Stimulated activated memory B cell treated with anti-CD40 and anti-IgM and Interleukin-4, amounts not matched to agents 10 μg/mL and 1 μg/mL and 100 μg/mL, for 72 hours (primary cell): ENCODE data around the gene TUFT1.
A peak's percentile ranks its signal among the peaks of the same experiment; 100 is the strongest.
"Not testable (repeated sequence)": the region's sequence is repeated elsewhere in the genome, so short reads cannot be mapped to it uniquely, and the experiment has no call there.

Experiments used
- ATAC-seq: fragments of 150-1000 bp; cut with Tn5 transposase; 2 replicates; pipeline ENCODE4 v1.10.0; 2021
- H3K27ac Mint-ChIP-seq: one replicate; pipeline ENCODE4 v1.8.0; 2022; ENCODE audit warnings: mild to moderate bottlenecking, mixed read lengths
- H3K27me3 Mint-ChIP-seq: one replicate; pipeline ENCODE4 v1.8.0; 2022; ENCODE audit warnings: mixed read lengths
- H3K36me3 Mint-ChIP-seq: one replicate; pipeline ENCODE4 v1.8.0; 2022; ENCODE audit warnings: mixed read lengths
- H3K4me1 Mint-ChIP-seq: one replicate; pipeline ENCODE4 v1.8.0; 2022; ENCODE audit warnings: mixed read lengths
- H3K4me3 Mint-ChIP-seq: one replicate; pipeline ENCODE4 v1.8.0; 2022; ENCODE audit warnings: mild to moderate bottlenecking, moderate library complexity, mixed read lengths
- H3K9me3 Mint-ChIP-seq: one replicate; pipeline ENCODE4 v1.8.0; 2022; ENCODE audit warnings: mixed read lengths

TUFT1 gene

GRCh38 chr1:151522427-151522826 is 17.7 kb upstream of the TUFT1 start:
- not testable (repeated sequence) for H3K4me3 Mint-ChIP-seq, H3K36me3 Mint-ChIP-seq, H3K27me3 Mint-ChIP-seq, H3K27ac Mint-ChIP-seq, ATAC-seq, H3K9me3 Mint-ChIP-seq
- peaks cover 12% of the 10 kb centered on the region for H3K4me1 Mint-ChIP-seq

- Mint-ChIP-seq H3K27ac (no peak overlapping the region), H3K36me3 (peaks cover 4% of the 10 kb centered on the region), H3K4me3 (no peak overlapping the region), H3K27me3 (peaks cover 9% of the 10 kb centered on the region), H3K4me1 (peaks cover 12% of the 10 kb centered on the region), H3K9me3 (no peaks in the 10 kb centered on the region)
- no peak for ATAC-seq
These were observed 16.8 kb upstream of the TUFT1 start for GRCh38 chr1:151523326-151523725.

- Mint-ChIP-seq H3K4me1 (peaks cover 12% of the 10 kb centered on the region), H3K9me3 (no peaks in the 10 kb centered on the region), H3K27ac (no peak overlapping the region), H3K27me3 (peaks cover 18% of the 10 kb centered on the region), H3K36me3 (peaks cover 4% of the 10 kb centered on the region), H3K4me3 (no peak overlapping the region)
- no peak for ATAC-seq
These were observed 15.4 kb upstream of the TUFT1 start for GRCh38 chr1:151524736-151525135.

GRCh38 chr1:151526735-151527525 is 13.2 kb upstream of the TUFT1 start:
- Mint-ChIP-seq H3K27me3 (peaks cover 19% of the 10 kb centered on the region), H3K9me3 (no peaks in the 10 kb centered on the region), H3K4me1 (peaks cover 12% of the 10 kb centered on the region), H3K36me3 (peaks cover 4% of the 10 kb centered on the region), H3K4me3 (no peak overlapping the region), H3K27ac (no peak overlapping the region)
- ATAC-seq, result no peak

GRCh38 chr1:151529211-151529702 is 10.9 kb upstream of the TUFT1 start:
- peaks cover 12% of the 10 kb centered on the region for H3K4me1 Mint-ChIP-seq
- no peak overlapping the region for H3K27ac Mint-ChIP-seq
- no peak for ATAC-seq
- no peaks in the 10 kb centered on the region for H3K9me3 Mint-ChIP-seq
- no peak overlapping the region for H3K4me3 Mint-ChIP-seq
- peaks cover 4% of the 10 kb centered on the region for H3K36me3 Mint-ChIP-seq
- peaks cover 16% of the 10 kb centered on the region for H3K27me3 Mint-ChIP-seq

- Mint-ChIP-seq H3K27ac (no peak overlapping the region), H3K4me3 (no peak overlapping the region), H3K27me3 (peaks cover 11% of the 10 kb centered on the region), H3K9me3 (no peaks in the 10 kb centered on the region), H3K36me3 (peaks cover under 1% of the 10 kb centered on the region), H3K4me1 (peaks cover 7% of the 10 kb centered on the region)
- ATAC-seq, result no peak
These were observed 10.3 kb upstream of the TUFT1 start for GRCh38 chr1:151529781-151530180.

GRCh38 chr1:151530461-151530860 is 9.6 kb upstream of the TUFT1 start:
- Mint-ChIP-seq H3K27me3 (peaks cover 10% of the 10 kb centered on the region), H3K9me3 (no peaks in the 10 kb centered on the region), H3K27ac (no peak overlapping the region), H3K4me3 (no peak overlapping the region), H3K4me1 (peaks cover under 1% of the 10 kb centered on the region), H3K36me3 (no peaks in the 10 kb centered on the region)
- no peak for ATAC-seq

GRCh38 chr1:151533870-151534269 is 6.2 kb upstream of the TUFT1 start:
- ATAC-seq, result no peak
- no peak overlapping the region for H3K4me3 Mint-ChIP-seq

GRCh38 chr1:151534662-151535278 is 5.3 kb upstream of the TUFT1 start:
- peaks cover under 1% of the 10 kb centered on the region for H3K27me3 Mint-ChIP-seq
- H3K4me1 Mint-ChIP-seq, result peaks cover 3% of the 10 kb centered on the region
- H3K4me3 Mint-ChIP-seq, result no peak overlapping the region
- H3K9me3 Mint-ChIP-seq, result no peaks in the 10 kb centered on the region
- no peak overlapping the region for H3K27ac Mint-ChIP-seq
- no peaks in the 10 kb centered on the region for H3K36me3 Mint-ChIP-seq
- peak; percentile 61 for ATAC-seq

More at GRCh38 chr1:151533870-151534269, 6.2 kb upstream of the TUFT1 start:
- no peaks in the 10 kb centered on the region for H3K9me3 Mint-ChIP-seq
- H3K36me3 Mint-ChIP-seq, result no peaks in the 10 kb centered on the region
- H3K27ac Mint-ChIP-seq, result no peak overlapping the region
- H3K27me3 Mint-ChIP-seq, result peaks cover 10% of the 10 kb centered on the region
- H3K4me1 Mint-ChIP-seq, result no peaks in the 10 kb centered on the region

GRCh38 chr1:151535326-151536271 is 4.5 kb upstream of the TUFT1 start:
- no peak for ATAC-seq
- H3K4me1 Mint-ChIP-seq, result peaks cover 8% of the 10 kb centered on the region
- no peaks in the 10 kb centered on the region for H3K9me3 Mint-ChIP-seq
- H3K4me3 Mint-ChIP-seq, result no peak overlapping the region
- H3K36me3 Mint-ChIP-seq, result no peaks in the 10 kb centered on the region
- peaks cover 1% of the 10 kb centered on the region for H3K27me3 Mint-ChIP-seq
- no peak overlapping the region for H3K27ac Mint-ChIP-seq

GRCh38 chr1:151536499-151536898 is 3.6 kb upstream of the TUFT1 start:
- Mint-ChIP-seq H3K9me3 (no peaks in the 10 kb centered on the region), H3K4me1 (peaks cover 17% of the 10 kb centered on the region), H3K27ac (no peak overlapping the region), H3K4me3 (no peak overlapping the region), H3K27me3 (peaks cover 7% of the 10 kb centered on the region), H3K36me3 (no peaks in the 10 kb centered on the region)
- no peak for ATAC-seq

- Mint-ChIP-seq H3K27ac (no peak overlapping the region), H3K4me1 (peaks cover 23% of the 10 kb centered on the region), H3K27me3 (peaks cover 7% of the 10 kb centered on the region), H3K4me3 (no peak overlapping the region), H3K36me3 (no peaks in the 10 kb centered on the region), H3K9me3 (no peaks in the 10 kb centered on the region)
- ATAC-seq, result no peak
These were observed 3.0 kb upstream of the TUFT1 start for GRCh38 chr1:151537112-151537511.

GRCh38 chr1:151539321-151540020 is 638 bp upstream of the TUFT1 start:
- peak overlapping the region; percentile 83 for H3K27ac Mint-ChIP-seq
- H3K9me3 Mint-ChIP-seq, result no peaks in the 10 kb centered on the region
- H3K4me1 Mint-ChIP-seq, result peaks cover 24% of the 10 kb centered on the region
- H3K27me3 Mint-ChIP-seq, result peaks cover 7% of the 10 kb centered on the region
- peak; percentile 65 for ATAC-seq
- H3K36me3 Mint-ChIP-seq, result no peaks in the 10 kb centered on the region
- H3K4me3 Mint-ChIP-seq, result peak overlapping the region; percentile 93

- H3K27me3 Mint-ChIP-seq, result peaks cover 7% of the 10 kb centered on the region
- no peaks in the 10 kb centered on the region for H3K36me3 Mint-ChIP-seq
- H3K4me3 Mint-ChIP-seq, result peak overlapping the region; percentile 93
- ATAC-seq, result no peak
- H3K4me1 Mint-ChIP-seq, result peaks cover 24% of the 10 kb centered on the region
- no peaks in the 10 kb centered on the region for H3K9me3 Mint-ChIP-seq
- peak overlapping the region; percentile 83 for H3K27ac Mint-ChIP-seq
These were observed 871 bp downstream of the TUFT1 start for GRCh38 chr1:151540982-151541377.
